ENCODE measurements around the gene CYP46A1.

The CYP46A1 gene

DNA sequence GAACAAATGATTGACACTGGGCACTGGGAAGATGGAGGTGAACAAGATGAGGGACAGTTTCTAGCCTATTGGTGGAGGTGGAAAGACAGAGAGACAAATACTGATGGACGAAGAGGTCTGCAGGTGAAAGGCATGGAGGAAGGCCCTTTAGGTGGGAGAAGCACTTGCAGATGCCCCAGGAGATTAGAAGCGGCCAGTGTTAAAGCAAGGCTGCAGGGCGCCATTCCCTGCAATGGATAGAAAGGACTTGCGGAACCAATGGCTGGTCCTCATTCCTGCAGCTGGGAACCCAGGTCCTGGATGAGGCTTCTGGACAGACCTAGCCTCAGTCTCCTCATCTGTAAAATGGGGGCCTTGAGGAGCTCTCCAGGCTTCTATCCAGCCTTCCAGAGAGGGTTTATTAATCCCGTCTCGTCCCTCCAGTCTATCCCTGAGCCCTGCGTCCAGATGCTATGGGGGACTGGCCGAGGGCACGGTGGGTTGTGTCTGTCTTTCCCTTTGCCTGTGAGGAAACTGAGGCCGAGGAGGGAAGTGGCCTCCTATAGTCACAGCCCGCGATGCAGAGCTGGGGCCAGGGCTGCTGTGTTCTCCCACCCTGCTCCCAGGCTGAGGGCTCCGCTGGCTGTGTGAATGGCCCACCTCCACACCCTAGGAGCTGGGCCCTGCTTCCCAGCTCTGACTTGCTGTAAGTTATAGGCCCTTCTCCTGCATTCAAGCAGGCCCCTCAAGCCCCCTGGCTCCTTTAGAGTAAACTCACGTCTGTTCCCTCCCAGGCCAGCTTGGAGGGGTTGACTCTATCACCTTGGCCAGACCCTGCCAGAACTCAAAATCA is 33.0 kb downstream of the CYP46A1 start:
- no peak for DNase-seq

DNA sequence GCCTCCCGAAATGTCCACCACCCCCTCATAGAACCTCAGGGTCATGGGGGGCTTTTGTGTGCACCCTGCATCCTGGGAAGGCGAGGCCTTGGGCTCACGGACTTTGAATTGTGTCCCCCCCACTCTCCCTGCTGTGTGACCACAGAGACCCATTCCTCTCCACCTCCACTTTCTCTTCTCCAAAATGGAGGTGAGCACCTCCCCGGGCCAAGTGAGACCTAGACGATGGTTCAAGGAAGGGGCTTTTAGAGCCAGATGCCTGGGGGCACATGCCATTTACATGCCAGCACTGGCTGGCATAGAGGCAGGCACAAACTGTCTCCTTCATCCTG is 33.5 kb downstream of the CYP46A1 start:
- DNase-seq: no peak

DNA sequence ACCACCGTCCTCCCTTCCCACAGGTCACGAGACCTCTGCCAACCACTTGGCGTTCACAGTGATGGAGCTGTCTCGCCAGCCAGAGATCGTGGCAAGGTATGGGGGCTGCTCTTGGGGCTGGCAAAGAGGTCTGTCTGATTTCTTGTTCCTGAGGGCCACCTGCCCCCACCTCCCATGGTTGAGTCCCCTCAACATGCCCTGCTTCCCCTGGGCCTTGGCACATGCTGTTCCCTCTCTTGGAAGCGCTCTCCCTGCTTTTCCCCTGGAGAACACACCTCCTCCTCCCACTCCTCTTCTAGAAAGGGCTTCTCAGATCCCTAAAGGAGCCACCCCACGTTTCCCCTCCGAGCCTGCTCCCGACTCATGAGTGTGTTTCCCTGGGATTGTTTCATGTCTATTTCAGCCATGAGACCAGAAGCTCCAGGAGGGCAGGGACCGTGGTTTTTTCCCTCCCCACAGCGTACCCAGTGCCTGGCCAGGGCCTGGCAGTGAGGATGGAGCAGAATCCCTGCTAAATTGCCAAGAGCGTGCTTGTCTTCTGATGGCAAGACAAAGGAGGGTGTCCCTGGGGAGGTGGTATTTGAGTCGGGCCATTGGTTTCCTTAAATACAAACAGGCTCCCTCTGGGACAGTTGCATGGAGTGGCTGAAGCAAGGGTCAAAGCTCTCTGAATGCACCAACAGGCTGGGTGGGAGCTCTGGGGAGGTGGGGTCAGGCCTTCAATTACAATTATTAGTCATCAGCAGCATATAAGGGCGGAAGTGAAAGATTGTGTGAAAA is 34.1 kb downstream of the CYP46A1 start:
- DNase-seq: no peak

DNA sequence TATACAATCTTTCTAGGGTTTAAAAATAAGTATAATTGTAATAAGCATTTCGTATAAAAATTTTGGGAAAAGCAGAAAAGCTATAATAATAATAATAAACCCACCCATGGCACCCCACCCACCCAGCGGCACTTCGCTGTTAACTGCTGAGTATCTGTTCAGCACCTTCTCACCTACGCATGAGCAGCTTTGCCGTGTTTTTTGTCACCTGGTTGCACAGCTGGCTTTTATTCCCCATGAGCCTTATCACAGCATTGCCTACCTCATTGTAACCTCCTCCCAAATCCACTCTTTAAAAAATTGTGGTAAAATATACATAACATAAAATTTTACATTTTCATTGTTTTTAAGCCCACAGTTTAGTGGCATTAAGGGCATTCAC is 34.7 kb downstream of the CYP46A1 start:
- DNase-seq: no peak

DNA sequence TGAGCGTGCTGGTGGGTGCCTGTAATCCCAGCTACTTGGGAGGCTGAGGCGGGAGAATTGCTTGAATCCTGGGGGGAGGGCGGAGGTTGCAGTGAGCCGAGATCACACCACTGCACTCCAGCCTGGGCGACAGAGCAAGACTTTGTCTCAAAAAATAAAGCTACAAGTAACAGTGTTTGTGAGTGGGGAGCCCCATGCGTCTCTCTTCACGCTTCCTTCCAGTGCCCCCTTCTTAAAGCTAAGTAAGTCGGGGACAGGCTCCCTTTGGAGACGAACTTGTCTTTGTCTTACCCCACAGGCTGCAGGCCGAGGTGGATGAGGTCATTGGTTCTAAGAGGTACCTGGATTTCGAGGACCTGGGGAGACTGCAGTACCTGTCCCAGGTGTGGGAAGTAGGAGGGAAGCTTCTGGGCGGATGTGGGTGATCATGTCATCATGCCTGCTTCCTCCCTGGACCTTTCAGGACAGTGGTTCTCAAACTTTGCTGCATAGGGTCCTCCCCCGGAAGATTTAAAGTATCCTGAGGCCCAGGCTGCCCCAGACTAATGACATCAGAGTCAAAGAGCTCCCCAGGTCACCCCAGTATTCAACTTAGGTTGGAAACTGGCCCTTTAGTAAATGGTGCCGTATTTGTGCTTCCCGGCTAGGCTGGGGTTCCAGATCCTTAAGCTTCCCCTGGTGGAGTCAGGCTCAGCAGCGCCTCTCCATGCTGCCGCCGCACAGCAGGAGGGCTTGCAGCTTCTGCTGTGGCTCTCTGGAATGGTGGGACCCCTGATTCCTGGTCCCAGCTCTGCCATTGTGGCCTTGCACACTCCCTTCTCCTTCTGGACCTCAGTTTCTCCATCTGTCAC is 37.1 kb downstream of the CYP46A1 start:
- no peak for DNase-seq

DNA sequence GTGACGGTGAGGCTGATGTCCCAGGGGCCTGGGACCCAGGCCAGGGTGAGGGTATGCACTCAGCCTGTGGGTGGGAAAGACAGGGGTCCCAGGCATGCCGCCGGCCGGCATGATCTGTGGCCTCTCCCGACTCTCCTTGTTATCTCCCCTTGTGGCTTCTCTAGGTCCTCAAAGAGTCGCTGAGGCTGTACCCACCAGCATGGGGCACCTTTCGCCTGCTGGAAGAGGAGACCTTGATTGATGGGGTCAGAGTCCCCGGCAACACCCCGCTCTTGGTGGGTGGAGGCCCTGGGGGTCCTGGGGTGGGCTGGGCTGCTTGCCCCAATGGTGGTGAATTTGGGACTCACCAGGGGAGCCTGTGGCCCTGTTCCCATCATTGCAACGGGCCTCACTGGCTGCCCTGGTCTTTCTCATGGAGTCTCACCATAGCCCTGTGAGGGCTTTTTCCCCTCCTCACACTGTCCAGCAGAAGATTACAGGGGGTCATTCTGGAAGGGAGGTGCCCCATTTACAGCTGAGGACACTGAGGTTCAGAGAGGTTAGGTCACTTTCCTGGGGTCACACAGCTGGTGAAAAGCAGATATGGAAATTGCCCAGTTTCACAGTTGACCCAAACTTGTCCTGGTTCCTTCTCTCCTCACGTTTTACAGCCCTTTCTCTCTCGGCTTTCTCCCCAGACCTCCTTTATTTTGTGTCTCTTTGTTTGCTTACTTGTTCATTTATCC is 37.9 kb downstream of the CYP46A1 start:
- no peak for DNase-seq

DNA sequence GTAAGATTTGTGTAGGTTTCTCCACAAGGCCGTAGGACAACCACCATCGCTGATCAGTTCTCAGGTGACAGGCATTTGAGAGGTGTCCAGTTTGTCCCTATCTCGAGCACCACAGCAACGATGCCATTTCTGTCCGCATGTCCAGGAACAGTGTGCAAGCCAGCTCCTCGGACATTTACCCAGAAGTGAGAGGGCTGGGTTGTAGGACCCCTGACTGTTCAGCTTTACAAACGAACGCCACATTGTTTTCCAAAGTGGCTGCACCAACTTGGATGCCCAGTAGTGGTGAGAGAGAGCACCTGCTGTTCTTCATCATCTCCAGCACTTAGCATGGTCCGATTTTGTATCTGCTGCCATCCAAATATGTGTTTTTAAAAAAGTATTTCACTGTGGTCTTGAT is 38.6 kb downstream of the CYP46A1 start:
- no peak for DNase-seq

DNA sequence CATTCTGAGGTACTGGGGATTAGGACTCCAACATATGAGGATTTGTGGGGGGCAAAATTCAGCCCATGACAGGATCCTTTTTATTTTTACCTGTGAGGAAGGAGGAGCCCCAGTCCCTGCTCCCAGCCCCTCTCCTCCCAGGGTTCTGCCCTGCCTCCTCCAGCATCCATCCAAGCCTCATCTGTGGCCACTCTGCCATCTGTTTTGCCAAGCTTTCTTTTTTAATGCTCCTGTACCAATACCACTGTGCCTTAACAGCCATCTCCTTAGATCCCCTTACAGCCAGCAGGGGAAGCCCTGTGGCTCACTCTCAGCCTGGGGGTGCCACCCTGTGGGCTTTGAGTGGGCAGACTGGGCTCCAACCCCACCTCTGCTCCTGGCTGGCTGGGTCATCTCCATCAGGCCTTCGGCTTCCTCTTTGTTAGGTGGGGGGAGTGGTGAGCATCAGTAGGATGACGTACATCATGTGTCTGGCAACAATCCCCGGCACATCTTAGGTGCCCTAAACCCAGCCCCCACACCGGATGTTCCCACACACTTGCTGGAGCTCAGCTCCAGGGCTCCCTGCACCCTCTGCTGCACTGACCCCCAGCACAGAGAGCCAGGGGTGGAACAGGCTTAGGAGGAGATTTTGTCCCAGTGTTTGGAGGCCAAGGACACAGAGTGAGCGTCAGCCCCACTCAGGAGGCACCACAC is 40.2 kb downstream of the CYP46A1 start:
- DNase-seq: no peak

DNA sequence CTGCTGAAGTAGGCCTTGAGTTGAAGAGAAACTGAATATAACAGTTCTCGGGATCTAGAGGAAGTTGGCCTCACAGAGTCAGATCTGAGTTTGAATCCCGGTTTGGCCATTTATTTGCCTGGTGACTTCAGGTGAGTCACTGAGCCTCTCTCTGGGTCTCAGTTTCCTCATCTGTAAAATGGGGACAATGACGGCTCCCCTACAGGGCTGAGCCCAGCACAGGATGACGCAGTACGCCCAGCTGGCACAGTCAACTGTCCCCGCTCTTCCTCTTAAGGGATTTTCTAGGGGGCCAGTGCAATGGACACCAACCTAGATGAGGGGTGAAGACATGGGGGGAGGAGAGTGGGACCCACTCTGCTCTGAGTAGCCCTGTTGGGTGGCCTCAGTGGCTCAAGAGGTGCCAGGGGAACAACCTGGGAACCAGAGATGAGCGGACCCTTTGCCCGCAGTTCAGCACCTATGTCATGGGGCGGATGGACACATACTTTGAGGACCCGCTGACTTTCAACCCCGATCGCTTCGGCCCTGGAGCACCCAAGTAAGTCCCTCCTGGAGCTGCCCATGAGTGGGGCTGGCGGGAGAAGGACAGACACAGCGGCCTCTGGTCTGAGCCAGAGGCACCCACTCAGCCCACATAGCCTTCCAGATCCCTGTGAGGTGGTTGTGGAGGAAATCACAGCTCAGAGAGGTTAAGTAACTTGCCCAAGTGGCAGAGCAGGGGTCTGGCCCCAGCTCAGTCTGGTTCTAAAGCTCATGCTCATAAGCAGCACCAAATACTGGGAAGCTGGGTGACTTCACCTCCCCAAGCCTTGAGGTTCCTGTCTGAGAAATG is 41.1 kb downstream of the CYP46A1 start:
- no peak for DNase-seq

DNA sequence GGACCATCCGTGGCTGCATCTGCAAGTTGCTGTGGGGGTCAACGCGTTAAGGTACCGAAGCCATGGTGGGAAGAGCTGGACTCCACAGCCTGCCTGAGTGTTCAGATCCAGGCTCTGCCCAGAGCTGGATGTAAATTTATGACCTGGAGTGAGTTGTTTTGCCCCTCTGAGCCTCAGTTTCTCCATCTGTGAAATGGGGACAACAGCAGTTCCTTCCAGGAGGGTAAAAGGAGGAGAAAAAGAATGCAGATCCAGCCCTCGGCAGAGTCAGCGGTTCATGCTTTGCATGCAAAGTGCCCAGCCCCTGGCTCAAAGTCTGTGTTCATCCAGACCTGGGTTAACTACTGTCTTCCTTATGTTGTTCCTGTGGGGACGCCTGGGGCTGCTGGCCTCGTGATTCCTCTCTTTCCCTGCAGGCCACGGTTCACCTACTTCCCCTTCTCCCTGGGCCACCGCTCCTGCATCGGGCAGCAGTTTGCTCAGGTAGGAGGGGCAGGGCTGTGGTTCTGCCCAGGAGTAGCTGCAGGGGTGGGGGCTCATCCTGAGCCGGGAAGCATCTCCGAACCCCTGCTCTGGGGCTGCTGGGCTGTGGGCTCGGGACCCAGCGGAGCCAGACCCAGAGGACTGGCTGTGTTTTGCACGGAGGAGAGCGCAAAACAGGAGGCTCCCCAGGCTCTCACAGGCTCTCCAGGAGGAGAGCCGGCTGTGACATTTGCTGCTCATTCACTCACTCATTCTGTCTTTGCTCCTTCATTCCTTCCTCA is 41.9 kb downstream of the CYP46A1 start:
- no peak for DNase-seq

DNA sequence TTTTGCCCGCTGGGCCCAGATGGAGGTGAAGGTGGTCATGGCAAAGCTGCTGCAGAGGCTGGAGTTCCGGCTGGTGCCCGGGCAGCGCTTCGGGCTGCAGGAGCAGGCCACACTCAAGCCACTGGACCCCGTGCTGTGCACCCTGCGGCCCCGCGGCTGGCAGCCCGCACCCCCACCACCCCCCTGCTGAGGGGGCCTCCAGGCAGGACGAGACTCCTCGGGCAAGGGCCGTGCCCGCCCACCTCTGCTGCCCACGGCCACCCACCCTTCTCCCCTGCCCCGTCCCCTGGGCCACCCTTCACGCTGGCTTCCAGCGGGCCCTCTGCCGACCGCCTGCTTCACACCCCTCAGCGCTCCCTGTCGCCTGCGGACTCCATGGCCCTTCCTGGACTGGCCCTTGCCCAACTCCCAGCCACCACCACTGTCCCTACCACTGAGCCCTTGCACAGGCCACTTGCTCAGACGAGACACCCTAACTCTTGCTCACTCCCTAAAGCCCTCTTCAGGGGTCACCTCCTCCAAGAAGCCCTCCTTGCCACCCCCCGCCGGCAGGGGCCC is 42.5 kb downstream of the CYP46A1 start:
- DNase-seq: no peak

DNA sequence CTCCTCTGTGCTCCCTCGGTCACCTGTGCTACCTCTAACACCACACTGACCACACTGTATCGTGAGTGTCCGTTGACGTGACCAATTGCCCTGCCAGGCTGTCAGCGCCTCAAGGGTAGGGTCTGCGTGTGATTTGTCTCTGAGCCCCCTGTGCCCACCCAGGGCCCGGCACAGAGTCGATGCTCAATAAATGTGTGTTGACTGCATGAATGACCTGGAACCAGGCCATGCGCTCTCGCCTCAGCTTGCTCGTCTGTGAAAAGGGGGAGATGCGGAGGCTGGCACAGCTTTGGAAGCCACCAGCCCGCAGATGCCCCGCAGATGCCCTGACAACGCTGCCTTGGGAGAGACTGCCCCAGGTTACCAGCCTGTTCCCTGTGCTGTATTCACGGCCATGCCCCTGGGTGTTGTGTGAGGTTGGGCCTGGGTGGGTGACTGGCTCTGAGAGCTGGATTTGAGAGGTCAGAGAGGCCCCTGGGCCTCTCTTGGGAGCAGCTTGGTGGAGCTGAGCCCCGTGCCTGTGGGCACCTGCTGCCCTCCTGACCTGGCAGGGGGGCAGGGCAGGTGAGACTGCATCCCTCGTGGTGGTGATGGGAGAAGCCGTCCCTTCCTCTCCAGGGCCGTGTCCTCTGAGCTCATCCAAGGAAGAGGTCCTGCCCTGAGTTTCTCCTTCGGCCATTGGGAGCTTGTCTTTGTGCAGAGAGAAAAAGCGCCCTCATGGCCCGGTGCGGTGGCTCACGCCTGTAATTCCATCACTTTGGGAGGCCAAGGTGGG is 43.2 kb downstream of the CYP46A1 start:
- no peak for DNase-seq

DNA sequence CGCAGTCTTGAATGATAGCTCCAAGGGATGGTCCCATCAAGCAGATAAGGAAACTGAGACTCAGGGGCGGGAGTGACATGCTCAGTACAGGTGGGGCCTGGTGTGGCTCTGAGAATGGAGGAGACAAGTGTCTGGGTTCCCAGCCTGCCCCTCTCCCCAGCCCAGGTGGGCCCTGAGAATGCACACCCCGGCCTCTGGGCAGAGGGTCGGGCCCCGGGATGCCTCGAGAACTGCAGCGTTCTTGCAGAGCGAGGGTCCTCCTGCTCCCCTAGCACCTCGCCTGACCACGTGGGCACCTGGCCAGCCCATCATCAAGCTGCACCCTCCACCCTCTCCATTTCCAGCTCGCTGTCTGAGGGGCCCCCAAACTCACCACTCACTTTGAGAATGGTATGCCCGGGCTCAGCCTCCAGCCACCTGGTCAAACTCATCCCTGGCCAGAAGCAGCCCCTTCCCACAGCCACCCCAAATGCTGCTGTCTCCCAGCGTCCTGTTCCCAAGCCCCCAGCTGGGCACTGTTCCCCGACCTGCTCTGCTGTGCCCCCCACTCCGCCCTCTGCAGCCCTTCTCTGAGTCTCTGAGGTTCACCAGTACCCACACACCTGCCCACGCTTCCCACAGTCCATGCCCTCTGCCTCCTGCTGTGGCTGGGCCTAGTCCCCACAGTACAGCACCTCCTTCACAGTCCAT is 44.3 kb downstream of the CYP46A1 start:
- DNase-seq: no peak

DNA sequence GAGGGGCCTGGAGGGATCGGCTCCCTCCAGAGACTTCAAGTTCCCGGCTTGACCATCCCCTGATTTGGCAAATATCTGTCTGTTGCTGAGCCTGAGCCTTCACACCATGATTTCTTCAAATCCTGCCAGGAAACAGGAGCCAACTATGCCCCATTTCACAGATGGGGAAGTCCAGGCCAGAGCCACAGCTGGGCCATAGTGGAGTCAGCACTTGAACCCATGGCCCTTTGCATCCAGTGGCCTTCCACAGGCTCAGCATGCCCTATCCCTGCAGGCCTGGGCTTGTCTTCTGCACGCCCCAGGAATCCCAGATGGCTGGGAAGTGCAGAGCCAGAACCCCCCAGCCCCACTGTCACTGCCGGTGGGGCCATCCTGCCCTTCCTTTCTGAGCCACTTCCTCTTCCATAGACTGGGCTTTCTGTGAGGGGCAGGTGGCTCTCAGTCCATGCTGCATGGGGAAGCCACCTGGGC is 44.9 kb downstream of the CYP46A1 start:
- no peak for DNase-seq

DNA sequence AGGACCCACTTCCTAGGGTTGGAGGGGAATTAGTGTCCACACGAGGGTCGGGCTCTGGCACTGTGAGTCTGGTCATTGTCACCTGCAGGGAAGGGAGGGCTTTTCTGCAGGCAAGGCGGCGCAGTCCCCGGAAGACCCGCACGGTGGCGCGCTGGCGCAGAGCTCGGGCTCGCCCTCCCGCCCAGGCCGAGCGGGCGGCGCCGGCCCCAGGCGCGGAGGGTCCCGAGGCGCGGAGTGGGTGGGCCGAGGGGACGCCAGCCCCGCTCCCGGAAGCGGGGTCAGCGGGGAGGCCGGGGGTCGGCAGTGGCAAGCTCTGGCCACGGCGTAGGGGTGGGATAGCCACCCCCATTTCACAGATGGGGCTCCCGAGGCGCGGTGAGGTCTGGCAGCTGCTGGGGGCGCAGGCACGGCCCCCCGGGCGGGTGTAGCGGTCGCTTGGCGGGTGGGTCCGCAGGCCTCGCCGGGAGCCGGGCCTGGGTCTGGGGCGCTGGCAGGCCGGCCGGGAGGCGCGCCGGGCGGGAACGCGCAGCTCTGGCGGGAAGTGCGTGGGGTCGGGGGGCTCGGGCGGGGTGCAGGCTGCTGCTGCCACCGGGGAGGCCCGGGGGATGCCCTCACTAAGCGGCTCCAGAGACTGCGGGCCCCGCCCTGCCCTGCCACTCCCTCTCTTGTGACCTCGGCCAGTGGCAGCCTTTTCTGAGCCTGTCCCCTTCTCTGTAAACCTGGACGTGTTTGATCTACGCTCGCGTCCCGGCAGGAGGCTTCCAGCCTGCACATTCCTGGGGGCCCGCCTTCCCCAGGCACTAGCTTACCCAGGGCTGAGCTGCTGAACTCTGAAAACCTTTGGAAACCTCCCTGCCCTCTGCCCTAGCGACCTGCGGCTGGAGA is 46.1 kb downstream of the CYP46A1 start:
- peak; percentile 15 for DNase-seq

DNA sequence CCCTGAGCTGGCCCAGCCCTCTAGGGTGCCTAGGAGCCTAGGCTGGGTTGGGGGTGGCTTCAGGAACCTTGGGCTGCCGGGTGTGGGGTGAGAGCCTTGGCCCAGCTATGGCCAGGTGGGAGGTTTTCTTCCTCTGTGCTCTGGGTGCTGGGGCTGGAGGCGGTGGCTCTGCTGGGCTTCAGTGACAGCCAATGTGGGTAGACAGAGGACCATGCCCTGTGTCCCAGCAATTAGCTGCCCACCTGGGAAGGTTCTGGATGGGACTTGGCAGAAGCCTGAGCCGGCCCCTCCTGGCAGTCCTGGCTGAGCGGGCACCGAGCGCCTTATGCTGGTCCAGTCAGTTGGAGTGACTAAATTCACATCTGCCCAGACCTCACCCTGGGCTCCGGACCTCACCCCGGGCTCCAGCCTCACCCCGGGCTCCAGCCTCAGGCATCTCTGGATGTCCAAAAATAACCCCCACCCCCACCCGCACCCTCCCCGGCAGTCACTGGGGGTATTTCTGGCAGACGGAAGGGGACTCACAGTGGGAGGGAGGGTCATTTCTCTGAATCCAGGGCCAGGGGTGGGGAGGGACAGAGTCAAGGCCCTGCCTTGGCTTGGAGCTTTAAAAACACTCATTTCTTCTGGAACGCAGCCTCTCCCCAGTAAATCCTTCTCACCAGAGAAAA is 46.9 kb downstream of the CYP46A1 start:
- DNase-seq: no peak

Data from NCI-H146 (cell line).